Mesendoderm (in vitro differentiated cells): ENCODE results near the gene HSD11B2.

Experiments
- DNase-seq: peaks from one replicate; pipeline ENCODE4 v3.0.0; 2013
- H2AK5ac ChIP-seq: 2 replicates; pipeline ENCODE4 v1.6.1; 2013; ENCODE audit warnings: low read length, inconsistent platforms
- H2BK120ac ChIP-seq: 2 replicates; pipeline ENCODE4 v1.6.1; 2013; ENCODE audit warnings: low read depth, mild to moderate bottlenecking, low read length, moderate library complexity, mixed read lengths
- H2BK15ac ChIP-seq: replicated peaks from 2 replicates; pipeline ENCODE4 v1.6.1; 2013; ENCODE audit warnings: low read depth, mild to moderate bottlenecking, moderate library complexity
- H2BK5ac ChIP-seq: 2 replicates; pipeline ENCODE4 v1.6.1; 2013; ENCODE audit warnings: low read length, inconsistent platforms
- H3K18ac ChIP-seq: 2 replicates; pipeline ENCODE4 v1.6.1; 2013; ENCODE audit warnings: mild to moderate bottlenecking, low read length, mixed read lengths
- H3K23ac ChIP-seq: one replicate; pipeline ENCODE4 v1.6.1; 2013; ENCODE audit warnings: low read length
- H3K27ac ChIP-seq: 2 replicates; pipeline ENCODE4 v1.5.1; 2013; ENCODE audit warnings: low read depth, mild to moderate bottlenecking, inconsistent platforms, low read length, moderate library complexity
- H3K27me3 ChIP-seq: 2 replicates; pipeline ENCODE4 v1.6.1; 2013; ENCODE audit warnings: low read length, control low read depth, mild to moderate bottlenecking, inconsistent platforms; ENCODE audit not compliant: insufficient read depth, poor library complexity
- H3K36me3 ChIP-seq: 2 replicates; pipeline ENCODE4 v1.6.1; 2013; ENCODE audit warnings: low read length, inconsistent platforms; ENCODE audit not compliant: control insufficient read depth, insufficient read depth
- H3K4ac ChIP-seq: one replicate; pipeline ENCODE4 v1.6.1; 2013; ENCODE audit warnings: low read depth, mild to moderate bottlenecking, low read length, moderate library complexity
- H3K4me1 ChIP-seq: 2 replicates; pipeline ENCODE4 v1.6.1; 2013; ENCODE audit warnings: low read depth, low read length, inconsistent platforms; ENCODE audit not compliant: control insufficient read depth
- H3K4me2 ChIP-seq: 2 replicates; pipeline ENCODE4 v1.6.1; 2013; ENCODE audit warnings: low read length
- H3K4me3 ChIP-seq: 2 replicates; pipeline ENCODE4 v1.5.1; 2013; ENCODE audit warnings: mild to moderate bottlenecking, low read length
- H3K56ac ChIP-seq: one replicate; pipeline ENCODE4 v1.6.1; 2013; ENCODE audit warnings: low read length
- H3K79me1 ChIP-seq: 2 replicates; pipeline ENCODE4 v1.6.1; 2013; ENCODE audit warnings: low read length, inconsistent platforms
- H3K79me2 ChIP-seq: 2 replicates; pipeline ENCODE4 v1.6.1; 2013; ENCODE audit warnings: mild to moderate bottlenecking, low read length; ENCODE audit not compliant: control insufficient read depth, insufficient read depth
- H3K9ac ChIP-seq: 2 replicates; pipeline ENCODE4 v1.6.1; 2013; ENCODE audit warnings: low read length, inconsistent platforms
- H4K5ac ChIP-seq: one replicate; pipeline ENCODE4 v1.6.1; 2013; ENCODE audit warnings: low read length
- H4K8ac ChIP-seq: one replicate; pipeline ENCODE4 v1.6.1; 2013; ENCODE audit warnings: low read depth, mild to moderate bottlenecking, control low read depth, low read length, moderate library complexity
- WGBS: extraction: QIAGEN DNeasy Blood & Tissue Kit; methylation state at CpG from one replicate; pipeline ENCODE4 v1.1.7; 2013; ENCODE audit warnings: low lambda C conversion rate, missing lambda C conversion rate; ENCODE audit not compliant: insufficient coverage; ENCODE audit errors: extremely low coverage; 5-methylcytosine and 5-hydroxymethylcytosine counted together

The HSD11B2 gene

GRCh38 chr16:67395458-67396158 lies 35.3 kb upstream of the HSD11B2 start:
- no peak overlapping the region for H3K56ac ChIP-seq
- H3K27me3 ChIP-seq, result peaks cover 20% of the 10 kb centered on the region
- H3K79me1 ChIP-seq, result no peaks in the 10 kb centered on the region
- H3K9ac ChIP-seq, result no peak overlapping the region
- H3K27ac ChIP-seq, result no peak overlapping the region
- WGBS, result no CpG with 5 or more reads among the region's 13 CpGs
- H4K8ac ChIP-seq, result no peak overlapping the region
- H3K4me1 ChIP-seq, result peaks cover 1% of the 10 kb centered on the region
- no peak overlapping the region for H2BK15ac ChIP-seq
- H3K79me2 ChIP-seq, result no peaks in the 10 kb centered on the region
- no peak overlapping the region for H2BK5ac ChIP-seq
- no peak overlapping the region for H4K5ac ChIP-seq
- no peak overlapping the region for H3K23ac ChIP-seq
- no peak overlapping the region for H3K4me2 ChIP-seq
- no peak for DNase-seq
- no peak overlapping the region for H3K4me3 ChIP-seq
- H2AK5ac ChIP-seq, result peak overlapping the region; percentile 94
- no peaks in the 10 kb centered on the region for H3K36me3 ChIP-seq
- H3K18ac ChIP-seq, result no peak overlapping the region
- H3K4ac ChIP-seq, result no peak overlapping the region
- no peak overlapping the region for H2BK120ac ChIP-seq

DNA sequence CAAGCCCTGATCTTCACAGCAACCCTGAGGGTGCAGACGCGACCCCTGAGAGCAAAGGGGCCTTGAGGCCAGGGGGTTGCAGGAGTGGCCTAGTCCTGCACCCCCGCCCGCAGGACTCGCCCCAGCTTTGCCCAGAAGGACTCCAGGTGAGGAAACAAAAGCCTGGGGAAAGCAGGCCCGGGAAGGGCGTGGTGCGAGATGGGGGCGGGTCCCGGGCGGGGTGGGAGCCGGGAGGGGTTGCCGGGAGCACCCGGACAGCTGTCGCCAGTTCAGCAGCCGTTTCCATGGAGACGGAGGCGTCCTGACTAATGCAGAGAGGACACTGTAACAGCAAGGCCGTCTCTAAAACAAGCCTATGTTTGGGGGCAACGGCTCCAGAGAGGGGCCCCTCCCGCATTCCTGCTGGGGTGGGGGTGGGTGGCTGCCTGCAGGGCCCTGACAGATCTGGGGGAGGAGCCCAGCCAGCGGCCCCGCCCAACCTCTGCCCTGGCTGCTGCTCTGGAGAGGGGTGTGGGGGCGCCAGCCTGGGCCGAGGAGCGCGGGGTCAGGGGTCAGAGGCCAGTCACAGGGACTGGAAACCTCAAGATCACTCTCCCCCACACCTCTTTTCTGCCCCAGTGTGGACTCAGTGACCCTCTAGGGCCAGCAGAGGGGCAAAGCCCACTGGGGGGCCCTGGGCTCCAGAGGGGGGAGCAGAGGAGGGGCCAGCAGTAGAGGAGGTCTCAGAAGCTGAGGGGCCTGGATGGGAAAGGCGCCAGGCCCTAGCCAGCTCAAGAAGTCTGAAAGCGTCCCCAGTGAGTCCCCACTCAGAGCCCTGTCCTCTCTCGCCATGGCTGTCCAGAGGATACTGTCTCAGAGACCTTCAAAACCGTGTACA lies 34.5 kb upstream of the HSD11B2 start:
- H4K8ac ChIP-seq, result no peak overlapping the region
- H3K9ac ChIP-seq, result no peak overlapping the region
- no peaks in the 10 kb centered on the region for H3K36me3 ChIP-seq
- no peak overlapping the region for H2BK5ac ChIP-seq
- no peak overlapping the region for H3K18ac ChIP-seq
- no peak overlapping the region for H3K23ac ChIP-seq
- H2AK5ac ChIP-seq, result no peak overlapping the region
- H3K56ac ChIP-seq, result no peak overlapping the region
- H3K4ac ChIP-seq, result no peak overlapping the region
- WGBS, result no CpG with 5 or more reads among the region's 31 CpGs
- H3K27me3 ChIP-seq, result peaks cover 20% of the 10 kb centered on the region
- no peak overlapping the region for H3K27ac ChIP-seq
- DNase-seq, result peak; percentile 96
- H2BK15ac ChIP-seq, result no peak overlapping the region
- no peaks in the 10 kb centered on the region for H3K79me1 ChIP-seq
- H3K4me3 ChIP-seq, result no peak overlapping the region
- no peak overlapping the region for H2BK120ac ChIP-seq
- H3K4me2 ChIP-seq, result no peak overlapping the region
- no peak overlapping the region for H4K5ac ChIP-seq
- H3K79me2 ChIP-seq, result no peaks in the 10 kb centered on the region
- H3K4me1 ChIP-seq, result peaks cover 1% of the 10 kb centered on the region

DNA sequence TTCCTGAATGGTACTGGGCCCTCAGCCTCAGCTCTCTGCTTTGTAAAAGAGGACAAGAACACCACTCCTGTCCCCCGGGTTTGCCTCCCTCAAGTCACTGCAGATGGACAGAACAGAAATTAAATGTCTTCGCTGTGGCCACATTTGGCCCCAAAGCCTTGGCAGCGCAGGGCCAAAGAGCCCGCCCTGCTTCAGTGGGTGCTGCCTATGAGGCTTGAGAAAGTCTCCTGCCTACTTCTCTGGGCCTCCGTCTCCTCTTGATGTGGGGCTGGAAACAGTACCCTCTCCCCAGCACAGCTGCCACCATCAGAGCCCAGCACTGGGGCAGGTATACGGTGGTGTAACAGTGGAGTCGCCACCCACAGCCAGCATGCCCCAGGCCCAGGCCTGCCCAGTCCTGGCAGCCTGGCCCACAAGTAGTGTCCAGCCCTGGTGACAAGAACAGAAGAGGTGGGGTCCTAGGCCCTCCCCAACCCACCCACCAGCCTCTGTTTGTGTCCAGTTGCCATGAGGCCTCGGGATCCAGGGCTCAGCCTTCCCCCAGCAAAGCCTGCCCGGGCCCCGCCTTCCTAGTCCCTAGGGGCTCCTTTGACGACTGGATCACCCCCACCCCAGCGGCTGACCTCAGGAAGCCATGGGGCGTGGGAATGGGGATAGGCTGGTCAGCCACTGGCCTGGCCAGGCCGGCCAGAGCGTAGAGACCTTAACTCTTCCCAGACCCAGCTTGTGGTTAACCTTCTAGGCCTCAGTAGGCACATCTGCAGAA lies 33.7 kb upstream of the HSD11B2 start:
- no peak for DNase-seq
- no CpG with 5 or more reads among the region's 15 CpGs for WGBS
- H3K4me1 ChIP-seq, result peaks cover 1% of the 10 kb centered on the region

DNA sequence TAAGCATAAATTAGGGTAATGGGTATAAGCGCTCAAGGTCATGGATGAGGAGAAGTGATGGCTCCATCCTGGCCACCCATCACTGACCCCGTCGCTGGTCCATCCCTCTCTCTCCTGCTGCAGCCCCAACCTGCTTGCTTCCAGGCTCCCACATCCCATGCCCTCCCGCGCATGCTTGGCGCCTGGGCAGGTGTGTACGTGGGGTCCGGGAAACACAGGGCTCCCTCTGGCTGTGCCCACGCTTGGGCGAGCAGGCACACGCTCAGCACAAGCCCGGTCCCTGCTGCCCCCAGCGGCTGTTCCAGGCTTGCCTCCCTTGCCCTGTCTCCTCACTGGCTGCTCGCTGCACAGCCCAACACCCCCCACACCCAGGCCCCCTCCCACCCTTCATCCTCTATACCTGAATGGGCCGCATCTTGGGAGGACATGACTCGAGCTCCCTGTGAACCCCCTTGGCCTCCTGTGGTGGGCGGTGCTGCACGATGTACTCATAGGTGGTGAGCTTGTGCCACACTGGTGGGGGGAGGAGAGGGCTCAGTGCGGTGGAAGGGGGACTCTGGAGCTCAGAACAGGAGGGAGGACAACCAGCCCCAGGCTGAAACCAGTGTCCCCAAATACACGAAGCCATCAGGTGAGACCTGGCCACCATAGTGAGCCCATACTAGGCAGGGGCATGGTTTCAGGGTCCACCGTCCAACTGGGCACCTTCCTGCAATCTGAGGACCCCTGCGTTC lies 32.9 kb upstream of the HSD11B2 start:
- Histone ChIP-seq H2AK5ac (no peak overlapping the region), H3K36me3 (no peaks in the 10 kb centered on the region), H4K8ac (no peak overlapping the region), H3K4me2 (no peak overlapping the region), H3K79me1 (no peaks in the 10 kb centered on the region), H3K27me3 (peaks cover 20% of the 10 kb centered on the region), H3K18ac (no peak overlapping the region), H2BK15ac (no peak overlapping the region), H3K4me3 (no peak overlapping the region), H3K27ac (no peak overlapping the region), H3K79me2 (no peaks in the 10 kb centered on the region), H3K23ac (no peak overlapping the region), H3K9ac (no peak overlapping the region), H4K5ac (no peak overlapping the region), H3K56ac (no peak overlapping the region), H2BK120ac (no peak overlapping the region), H3K4ac (no peak overlapping the region), H2BK5ac (no peak overlapping the region), H3K4me1 (peaks cover 1% of the 10 kb centered on the region)
- DNase-seq, result no peak
- WGBS, result no CpG with 5 or more reads among the region's 22 CpGs

More for the DNA sequence above, 33.7 kb upstream of the HSD11B2 start:
- no peak overlapping the region for H3K27ac ChIP-seq
- H3K56ac ChIP-seq, result no peak overlapping the region
- peaks cover 20% of the 10 kb centered on the region for H3K27me3 ChIP-seq
- no peak overlapping the region for H4K8ac ChIP-seq
- H3K4me3 ChIP-seq, result no peak overlapping the region
- H2BK120ac ChIP-seq, result no peak overlapping the region
- no peak overlapping the region for H3K18ac ChIP-seq
- H3K79me2 ChIP-seq, result no peaks in the 10 kb centered on the region
- no peak overlapping the region for H3K4me2 ChIP-seq
- H3K23ac ChIP-seq, result no peak overlapping the region
- no peak overlapping the region for H3K4ac ChIP-seq
- H3K79me1 ChIP-seq, result no peaks in the 10 kb centered on the region
- no peak overlapping the region for H2BK15ac ChIP-seq
- H2BK5ac ChIP-seq, result no peak overlapping the region
- H3K9ac ChIP-seq, result no peak overlapping the region
- H3K36me3 ChIP-seq, result no peaks in the 10 kb centered on the region
- no peak overlapping the region for H2AK5ac ChIP-seq
- H4K5ac ChIP-seq, result no peak overlapping the region

DNA sequence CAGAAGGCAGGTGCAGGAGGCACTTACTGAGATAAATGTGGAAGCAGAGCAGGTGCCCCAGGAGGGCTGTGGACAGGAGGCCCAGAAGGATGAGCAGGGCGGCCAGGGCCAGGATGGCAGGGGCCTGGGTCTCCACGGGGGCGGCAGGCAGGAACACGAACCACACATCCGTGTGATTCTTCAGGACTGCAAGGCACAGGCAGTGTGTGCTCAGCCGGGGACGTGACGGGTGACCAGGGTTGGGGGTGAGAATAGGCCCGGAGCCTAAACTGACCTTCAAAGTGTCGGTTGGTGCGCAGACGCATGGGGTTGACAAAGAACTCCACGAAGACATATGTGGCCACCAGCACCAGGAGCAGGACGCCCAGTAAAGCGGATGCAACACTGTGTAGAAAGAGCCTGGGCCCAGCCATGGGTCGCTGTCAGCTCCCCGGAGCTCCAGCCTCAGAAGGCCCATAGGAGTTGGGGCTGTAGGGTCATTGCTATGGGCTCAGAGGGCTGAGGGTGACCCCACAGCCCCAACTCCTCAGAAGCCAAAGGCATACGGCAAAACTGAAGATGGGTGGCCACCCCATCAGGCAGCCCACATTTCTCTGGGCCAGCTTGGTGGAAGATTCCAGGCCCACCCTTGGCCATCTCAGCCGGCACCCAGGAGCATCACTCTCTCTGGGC lies 32.2 kb upstream of the HSD11B2 start:
- H3K27me3 ChIP-seq, result peaks cover 18% of the 10 kb centered on the region
- H4K8ac ChIP-seq, result no peak overlapping the region
- H3K79me2 ChIP-seq, result no peaks in the 10 kb centered on the region
- peaks cover 1% of the 10 kb centered on the region for H3K4me1 ChIP-seq
- no peak overlapping the region for H2BK120ac ChIP-seq
- H3K27ac ChIP-seq, result no peak overlapping the region
- no peak overlapping the region for H3K4me3 ChIP-seq
- no peak overlapping the region for H3K9ac ChIP-seq
- no peak overlapping the region for H2AK5ac ChIP-seq
- H4K5ac ChIP-seq, result no peak overlapping the region
- H2BK15ac ChIP-seq, result no peak overlapping the region
- no peak overlapping the region for H3K23ac ChIP-seq
- no peak overlapping the region for H2BK5ac ChIP-seq
- H3K18ac ChIP-seq, result no peak overlapping the region
- WGBS, result no CpG with 5 or more reads among the region's 19 CpGs
- no peaks in the 10 kb centered on the region for H3K36me3 ChIP-seq
- no peak overlapping the region for H3K4ac ChIP-seq
- DNase-seq, result no peak
- no peaks in the 10 kb centered on the region for H3K79me1 ChIP-seq
- peak overlapping the region; percentile 76 for H3K56ac ChIP-seq
- no peak overlapping the region for H3K4me2 ChIP-seq
